ENCODE results near the gene TGM5.
"Not testable (repeated sequence)": the region's sequence is repeated elsewhere in the genome, so short reads cannot be mapped to it uniquely, and the experiment has no call there.

Gene TGM5

DNA sequence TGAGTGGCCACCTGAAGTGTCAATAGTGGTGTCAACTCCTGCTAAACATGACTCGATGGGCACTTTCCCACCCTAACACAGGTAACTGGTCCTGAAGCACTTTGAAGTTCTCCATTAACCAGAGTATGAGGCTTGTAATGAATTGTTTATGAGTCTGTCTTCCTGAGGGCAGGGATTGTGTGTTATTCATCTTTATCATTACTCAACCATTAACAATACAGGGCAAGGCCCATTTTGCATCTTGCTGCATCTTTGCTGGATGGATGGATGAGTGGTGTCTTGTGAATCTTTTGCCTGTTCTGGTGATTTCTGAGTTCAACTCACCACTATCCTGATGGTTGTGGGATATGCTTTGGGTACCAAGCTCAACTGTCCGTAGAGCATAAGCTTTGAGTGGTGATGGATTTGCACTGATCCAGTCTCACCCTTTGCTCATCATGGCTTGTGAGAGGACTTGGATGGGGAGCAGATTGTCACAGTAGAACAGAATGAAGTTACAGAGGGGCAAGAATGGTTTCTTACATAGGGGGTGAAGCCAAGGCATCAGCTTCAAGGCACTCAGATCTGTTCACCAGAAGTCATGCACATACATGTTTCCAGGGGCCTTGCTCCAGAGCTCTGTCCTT lies 23.6 kb downstream of the TGM5 start:
- no peak for DNase-seq

DNA sequence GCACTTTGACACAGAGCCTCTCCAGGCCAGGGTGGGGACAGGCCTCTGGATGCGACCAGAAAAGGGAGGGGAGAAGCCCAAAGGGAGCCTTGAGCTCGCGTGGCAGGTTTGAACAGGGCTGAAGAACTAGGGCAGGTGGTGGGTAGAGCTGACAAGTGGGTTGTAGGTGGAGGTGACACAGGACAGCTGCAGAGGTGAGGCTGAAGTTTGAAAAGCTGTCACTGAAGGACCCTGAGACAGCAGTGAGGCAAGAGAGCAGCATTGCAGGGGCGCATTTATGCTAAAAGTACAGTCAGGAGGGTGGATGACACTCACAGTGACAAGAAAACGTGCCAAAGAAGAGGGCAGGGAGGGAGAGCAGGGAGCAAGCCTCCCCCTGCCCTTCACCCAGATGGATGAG lies 24.1 kb downstream of the TGM5 start:
- no peak for DNase-seq

DNA sequence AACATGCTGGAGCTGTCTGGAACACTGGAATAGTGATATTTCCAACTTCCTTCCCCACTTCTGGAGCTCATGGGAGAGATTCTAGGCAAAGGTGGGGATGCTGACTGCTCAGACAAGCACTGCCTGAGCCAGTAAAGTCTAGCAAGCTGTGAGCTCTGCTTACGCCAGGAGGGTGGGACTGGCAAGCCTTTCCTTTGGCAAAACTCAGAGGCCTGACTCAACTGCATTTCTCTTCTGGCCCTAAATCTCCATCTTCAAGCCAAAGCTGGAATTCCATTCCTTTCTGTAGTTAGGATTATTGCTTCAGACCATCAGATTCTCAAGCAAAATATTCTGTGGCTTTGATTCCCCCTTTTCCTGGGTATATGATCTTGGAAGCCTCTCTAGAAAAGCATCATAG lies 25.6 kb downstream of the TGM5 start:
- no peak for DNase-seq

- no peak for DNase-seq
These were observed 26.8 kb downstream of the TGM5 start for GRCh38 chr15:43239732-43240491.

DNA sequence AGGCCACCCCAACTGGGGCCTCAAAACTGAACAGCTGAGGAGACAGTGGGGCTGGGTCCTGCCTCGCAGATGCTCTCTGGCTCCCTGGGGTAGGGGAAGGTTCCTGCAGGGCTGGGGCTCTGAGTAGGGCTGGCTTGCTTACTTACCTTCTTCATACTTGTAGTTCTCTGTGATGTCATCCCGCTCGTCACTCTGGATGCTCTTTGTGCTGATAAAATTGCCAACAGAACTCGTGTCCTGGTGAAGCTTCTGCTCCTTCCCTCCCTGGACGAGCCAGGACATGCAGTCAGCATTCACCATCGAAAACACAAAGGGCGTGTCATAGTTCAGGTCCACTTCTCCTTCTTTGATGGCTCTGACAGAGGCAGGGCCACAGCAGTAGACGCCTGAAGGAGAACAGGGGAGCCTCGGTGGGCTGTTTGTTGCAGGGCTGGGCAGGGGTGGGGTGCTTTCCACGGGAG lies 28.0 kb downstream of the TGM5 start:
- DNase-seq: no peak

- DNase-seq: no peak
These were observed 28.8 kb downstream of the TGM5 start for GRCh38 chr15:43237842-43238470.

- DNase-seq: no peak
These were observed 31.2 kb downstream of the TGM5 start for GRCh38 chr15:43235536-43235935.

DNA sequence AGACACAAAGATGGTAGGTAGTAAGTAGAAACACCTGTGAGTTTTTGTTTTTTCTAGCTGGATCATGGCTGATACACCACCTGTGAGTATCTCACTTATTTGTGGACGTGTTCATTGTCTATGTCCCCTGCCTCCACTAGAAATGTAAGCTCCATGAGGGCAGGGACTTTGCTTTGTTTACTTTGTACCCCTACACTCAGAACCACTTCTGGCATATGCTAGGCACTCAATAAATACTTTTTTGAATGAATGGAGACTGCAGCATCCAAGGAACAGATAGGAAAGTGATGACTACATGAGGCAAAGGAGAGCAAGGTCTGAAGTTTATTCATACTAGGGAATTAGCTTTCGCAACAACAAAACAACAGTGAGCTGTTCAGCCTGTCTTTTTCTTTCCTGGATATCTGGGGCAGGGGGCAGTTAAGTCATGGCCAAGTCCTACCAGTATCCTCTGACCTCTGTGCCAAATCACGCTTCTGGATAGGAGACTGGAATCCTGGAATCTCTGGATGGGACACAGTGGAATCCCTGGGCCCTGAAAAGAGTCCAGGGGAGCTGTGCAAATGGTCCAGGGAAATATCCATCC lies 34.3 kb downstream of the TGM5 start:
- no peak for DNase-seq

DNA sequence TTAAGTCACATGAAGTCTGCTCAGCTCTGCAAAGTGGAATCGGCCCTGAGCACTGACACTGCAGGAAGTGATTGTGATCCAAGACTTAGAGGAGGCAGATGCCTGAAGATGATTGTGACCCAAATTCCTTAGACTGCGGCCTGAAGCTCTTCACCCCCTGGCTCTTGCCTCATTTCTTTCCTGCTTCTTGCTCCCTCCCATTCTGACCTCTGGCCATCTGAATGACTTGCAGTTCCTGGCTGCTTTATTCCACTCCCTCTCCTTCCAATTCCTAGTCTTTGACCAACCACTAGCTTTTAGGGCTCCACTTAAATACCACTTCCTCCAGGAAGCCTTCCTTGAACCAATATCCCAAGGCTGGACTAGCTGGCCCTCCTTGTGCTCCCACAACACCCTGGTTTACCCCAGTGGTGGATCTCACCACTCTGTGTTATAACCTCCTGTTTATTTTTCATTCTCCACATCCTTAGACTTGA lies 36.0 kb downstream of the TGM5 start:
- DNase-seq: no peak

DNA sequence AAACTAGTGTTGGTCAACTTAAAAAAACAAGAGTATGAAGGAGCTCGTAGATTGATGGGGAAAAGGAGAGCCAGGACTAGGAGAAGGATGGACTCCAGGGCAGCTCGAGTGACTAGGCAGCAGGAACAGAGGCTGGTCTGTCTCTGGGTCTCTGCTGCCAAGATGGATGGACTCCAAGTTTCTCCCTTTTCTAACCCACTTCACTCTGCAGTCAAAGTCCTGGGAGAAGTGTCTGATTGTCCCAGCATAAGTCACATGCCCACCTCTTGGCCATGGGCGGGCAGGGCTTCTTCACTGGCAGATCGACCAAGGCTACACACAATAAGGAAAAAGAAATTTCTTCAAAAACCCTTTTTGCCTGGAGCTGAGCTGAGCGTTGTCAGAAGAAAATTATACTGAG lies 36.8 kb downstream of the TGM5 start:
- no peak for DNase-seq

DNA sequence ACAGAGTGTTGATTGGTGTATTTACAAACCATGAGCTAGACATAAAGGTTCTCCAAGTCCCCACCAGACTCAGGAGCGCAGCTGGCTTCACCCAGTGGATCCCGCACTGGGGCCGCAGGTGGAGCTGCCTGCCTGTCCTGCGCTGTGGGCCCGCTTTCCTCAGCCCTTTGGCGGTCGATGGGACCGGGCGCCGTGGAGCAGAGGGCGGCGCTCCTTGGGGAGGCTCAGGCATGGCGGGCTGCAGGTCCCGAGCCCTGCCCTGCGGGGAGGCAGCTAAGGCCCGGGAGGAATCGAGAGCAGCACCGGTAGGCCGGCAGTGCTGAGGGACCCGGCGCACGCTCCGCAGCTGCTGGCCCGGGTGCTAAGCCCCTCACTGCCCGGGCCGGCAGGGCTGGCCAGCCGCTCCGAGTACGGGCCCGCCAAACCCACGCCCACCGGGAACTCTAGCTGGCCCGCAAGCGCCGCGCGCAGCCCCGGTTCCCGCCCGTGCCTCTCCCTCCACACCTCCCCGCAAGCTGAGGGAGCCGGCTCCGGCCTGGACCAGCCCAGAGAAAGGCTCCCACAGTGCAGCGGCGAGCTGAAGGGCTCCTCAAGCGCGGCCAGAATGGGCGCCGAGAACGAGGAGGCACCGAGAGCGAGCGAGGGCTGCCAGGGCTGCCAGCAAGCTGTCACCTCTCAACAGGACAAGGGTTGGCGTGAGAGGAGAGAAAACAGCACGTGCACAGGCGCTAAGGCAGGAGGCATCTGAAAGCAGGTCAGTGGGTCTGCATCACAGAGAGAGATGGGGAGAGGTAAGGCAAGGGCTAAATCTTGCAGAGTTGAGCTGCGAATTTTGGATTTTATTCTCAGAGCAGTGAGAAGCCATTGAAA lies 40.1 kb downstream of the TGM5 start:
- no peak for DNase-seq

GRCh38 chr15:43225950-43226255 lies 40.8 kb downstream of the TGM5 start:
- not testable (repeated sequence) for DNase-seq

- peak; percentile 45 for DNase-seq
These were observed 41.4 kb downstream of the TGM5 start for GRCh38 chr15:43225201-43225949.

DNA sequence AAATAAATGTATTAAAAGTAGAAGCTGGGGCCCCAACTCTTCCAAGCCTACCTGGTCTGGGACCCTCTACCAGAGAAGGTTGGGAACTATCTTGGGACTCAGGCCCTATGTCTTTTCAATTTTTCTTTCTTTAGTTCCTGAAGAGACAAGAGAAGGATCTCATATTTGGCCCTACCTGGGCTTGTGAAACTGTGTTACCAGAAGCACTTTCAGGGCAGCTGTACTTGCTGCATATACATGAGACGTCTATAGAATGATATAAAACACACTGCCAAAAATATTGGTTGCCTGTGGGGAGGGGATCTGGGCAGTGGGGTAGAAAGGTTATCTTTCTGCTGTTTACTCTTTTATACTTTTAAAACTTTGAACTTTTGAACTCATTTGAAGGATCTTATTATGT lies 45.3 kb downstream of the TGM5 start:
- no peak for DNase-seq

DNA sequence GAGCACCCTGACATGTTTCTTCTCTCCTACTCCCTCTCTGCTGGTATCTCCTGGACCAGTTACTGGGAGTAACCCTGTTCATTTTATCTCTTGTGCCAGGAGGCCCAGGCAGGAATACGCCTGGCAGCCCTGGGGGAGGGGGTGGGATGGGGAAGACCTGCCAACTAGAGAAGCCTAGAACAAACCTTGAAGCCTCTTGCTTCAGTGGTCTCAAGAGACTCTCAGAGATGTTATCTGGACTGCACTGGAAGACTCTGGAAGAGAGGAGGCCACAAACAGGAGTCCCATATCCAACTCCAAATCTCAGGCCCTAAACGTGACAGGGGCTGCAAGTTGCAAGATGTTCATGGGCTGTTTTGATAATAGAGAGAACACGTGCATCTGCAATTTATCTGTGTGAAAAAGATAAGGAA lies 45.7 kb downstream of the TGM5 start, which contains the start of gene EPB42:
Gene EPB42 (minus strand): TSS at position 28 of the 413 bp plus-strand sequence. CDS start 193 bp downstream, outside the sequence.
- DNase-seq: no peak

GRCh38 chr15:43219929-43220928 lies 46.5 kb downstream of the TGM5 start:
- DNase-seq: no peak

DNA sequence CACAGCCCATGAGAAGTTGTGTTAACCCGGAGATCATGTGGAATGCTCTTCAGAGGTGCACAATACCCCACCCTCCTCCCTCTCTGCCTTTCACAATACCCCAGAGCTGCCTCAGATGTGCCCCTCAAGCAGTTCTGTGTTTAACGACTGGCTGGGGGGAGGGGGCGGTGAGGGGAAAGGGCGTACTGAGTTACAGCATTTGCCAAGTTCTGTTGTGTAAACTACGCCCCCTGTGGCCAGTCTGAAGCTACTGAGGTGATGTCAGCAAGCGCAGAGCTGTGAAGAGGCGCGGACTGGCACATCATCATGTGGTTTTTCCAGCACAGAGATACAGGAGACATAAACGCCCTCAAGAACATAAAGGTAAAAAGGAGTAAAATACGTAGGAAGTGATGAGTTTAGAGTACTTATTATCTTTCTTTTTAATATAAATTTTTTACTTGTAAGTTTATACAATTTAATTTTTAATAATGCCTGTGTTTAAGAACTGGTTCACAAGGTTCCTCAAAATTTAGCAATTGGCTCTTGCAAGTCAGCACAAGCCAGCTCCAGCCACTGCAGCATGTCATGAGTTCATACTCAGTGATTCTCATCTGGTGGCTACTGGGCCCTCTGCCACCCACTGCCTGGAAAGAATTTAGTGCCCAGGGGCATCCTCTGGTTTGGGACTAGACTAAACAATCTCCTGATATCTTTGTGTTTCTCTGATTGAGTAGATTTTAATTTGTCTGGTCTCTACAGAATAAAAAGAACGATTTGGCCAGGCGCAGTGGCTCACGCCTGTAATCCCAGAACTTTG lies 47.6 kb downstream of the TGM5 start:
- DNase-seq: no peak

- DNase-seq: no peak
These were observed 50.8 kb downstream of the TGM5 start for GRCh38 chr15:43215961-43216360.

DNA sequence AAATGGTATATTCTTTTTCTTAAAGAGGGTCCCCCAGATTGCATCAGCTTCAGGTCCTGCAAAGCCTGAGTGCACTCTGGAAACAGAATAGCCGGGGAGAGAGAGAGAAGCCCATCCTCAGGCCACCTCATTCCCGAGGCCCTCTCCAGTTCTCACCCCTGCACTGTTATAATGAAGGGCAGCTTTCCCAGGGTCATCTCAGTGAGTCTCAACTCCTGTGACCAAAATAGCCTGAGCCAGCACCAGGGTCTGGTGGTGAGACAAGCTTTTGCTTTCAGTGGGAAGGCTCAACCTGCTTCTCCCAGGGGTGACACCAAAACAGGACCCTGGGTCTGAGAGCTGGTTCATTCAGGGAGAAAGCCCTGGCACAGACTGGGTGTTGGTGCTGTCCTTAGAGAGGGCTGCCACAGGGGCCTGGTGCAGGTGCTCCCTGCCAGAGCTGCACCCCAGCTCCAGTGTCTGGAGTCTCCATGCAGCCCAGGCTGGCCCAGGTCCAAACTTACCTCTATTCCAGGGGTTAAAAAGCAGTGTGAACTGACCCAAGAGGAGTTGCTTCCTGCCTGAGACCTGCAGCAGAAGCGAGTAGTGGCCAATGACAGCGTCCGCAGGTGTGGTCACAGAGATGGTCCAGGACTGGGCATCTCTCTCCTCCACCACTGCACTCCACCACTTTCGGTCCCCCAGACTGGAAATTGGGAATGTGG lies 52.0 kb downstream of the TGM5 start:
- DNase-seq: no peak
